GM12878 (cell line): ENCODE data around the gene ZFR. TPM values are rescaled to one million over a fixed set of nuclear protein-coding genes. Genes with fewer than 3 reads are reported as not detected.

Experiments
- ATAC-seq: fragments of 200-7000 bp; cut with Tn5 transposase; 3 replicates; pipeline ENCODE4 v1.9.1; 2020; ENCODE audit warnings: mild to moderate bottlenecking, moderate library complexity
- BruUV-seq: library from RNA; stranded (reverse); fragments of 400-500 nt; replicated peaks from 2 replicates; lab custom pipeline; 2021; lab: Mats Ljungman, UMichigan
- CTCF ChIA-PET: fragments of 300-600 bp; sonication (Branson Sonifier 250); formaldehyde crosslinking; extraction: SDS; loops from one replicate; lab custom pipeline; 2021; ENCODE audit warnings: inconsistent platforms; lab: Yijun Ruan, JAX
- POLR2A ChIA-PET: fragments of 350-600 bp; formaldehyde crosslinking; extraction: SDS; loops from one replicate; lab custom pipeline; 2021; ENCODE audit warnings: inconsistent platforms; lab: Charles Lee
- RAD21 ChIA-PET: fragments of 300-600 bp; sonication (Branson Sonifier 250); formaldehyde crosslinking; loops from one replicate; lab custom pipeline; 2023; ENCODE audit warnings: antibody characterized with exemption; ENCODE audit not compliant: unreplicated experiment; lab: Charles Lee
- SMC1A ChIA-PET: fragments of 300-600 bp; sonication (Branson Sonifier 250); formaldehyde crosslinking; loops from one replicate; lab custom pipeline; 2023; ENCODE audit not compliant: unreplicated experiment, uncharacterized antibody; lab: Charles Lee
- DNase-seq: peaks from one replicate; pipeline ENCODE4 v3.0.0-alpha.2; 2011; ENCODE audit warnings: low read depth, low spot score
- FAIRE-seq: peaks from 3 replicates; lab custom pipeline; 2011; peaks lifted over from hg19 to GRCh38; lab: Jason Lieb, UNC
- H2AFZ ChIP-seq: 2 replicates; pipeline ENCODE4 v1.6.0; 2011; ENCODE audit warnings: low read depth, low read length, control low read depth; ENCODE audit not compliant: control insufficient read depth
- H3K27ac ChIP-seq: 2 replicates; pipeline ENCODE4 v1.5.1; 2011; ENCODE audit warnings: control low read depth; ENCODE audit not compliant: control insufficient read depth, insufficient read depth
- H3K27me3 ChIP-seq, 2 experiments: replicated peaks in 1 of 2; 2 replicates each; pipeline versions ENCODE4 v1.6.0 to v1.6.1; 2011; ENCODE audit warnings: low read length in 1 of 2; ENCODE audit not compliant: control insufficient read depth in 2 of 2, insufficient read depth in 2 of 2
- H3K36me3 ChIP-seq, 2 experiments: 2 replicates each; pipeline ENCODE4 v1.5.1; 2011; ENCODE audit warnings: low read length in 1 of 2; ENCODE audit not compliant: control insufficient read depth in 2 of 2, insufficient read depth in 2 of 2
- H3K4me1 ChIP-seq: 2 replicates; pipeline ENCODE4 v1.6.1; 2011; ENCODE audit warnings: mild to moderate bottlenecking, low read length, moderate library complexity, mixed read lengths; ENCODE audit not compliant: control insufficient read depth, insufficient read depth
- H3K4me2 ChIP-seq: 2 replicates; pipeline ENCODE4 v1.6.0; 2011; ENCODE audit warnings: control low read depth; ENCODE audit not compliant: control insufficient read depth, insufficient read depth
- H3K4me3 ChIP-seq: fragments of 200-600 bp; sonication (generic); 2 replicates; pipeline ENCODE4 v1.5.1; 2016
- H3K79me2 ChIP-seq: 2 replicates; pipeline ENCODE4 v1.6.0; 2011; ENCODE audit warnings: low read length; ENCODE audit not compliant: control insufficient read depth, insufficient read depth
- H3K9ac ChIP-seq: 2 replicates; pipeline ENCODE4 v1.8.0; 2011; ENCODE audit warnings: low read length, control low read depth, mixed read lengths; ENCODE audit not compliant: control insufficient read depth, insufficient read depth
- H3K9me3 ChIP-seq: replicated peaks from 3 replicates; pipeline ENCODE4 v1.5.1; 2011; ENCODE audit warnings: mild to moderate bottlenecking, low read length; ENCODE audit not compliant: control insufficient read depth, insufficient read depth
- H4K20me1 ChIP-seq: 2 replicates; pipeline ENCODE4 v1.6.0; 2011; ENCODE audit not compliant: control insufficient read depth, insufficient read depth
- BCL11A ChIP-seq: IDR thresholded peaks from 2 replicates; pipeline ENCODE4 v1.6.1; 2011; ENCODE audit warnings: low read depth, low read length
- BHLHE40 ChIP-seq, 2 experiments: fragments of 450-650 bp in 1 of 2; IDR thresholded peaks; 2 replicates each; pipeline ENCODE4 v1.6.1; 2011 to 2017; ENCODE audit warnings: low read depth in 2 of 2, borderline replicate concordance in 1 of 2, improper control_type of control experiment in 1 of 2, low read length in 1 of 2, mild to moderate bottlenecking in 1 of 2
- BMI1 ChIP-seq: fragments of 450-650 bp; IDR thresholded peaks from 2 replicates; pipeline ENCODE4 v1.6.1; 2016; ENCODE audit warnings: mild to moderate bottlenecking, moderate library complexity, borderline replicate concordance
- CREB1 ChIP-seq: IDR thresholded peaks from 2 replicates; pipeline ENCODE4 v1.6.1; 2012; ENCODE audit warnings: low read depth, mild to moderate bottlenecking, inconsistent platforms
- ESRRA ChIP-seq: IDR thresholded peaks from 2 replicates; pipeline ENCODE4 v1.6.1; 2012; ENCODE audit warnings: mild to moderate bottlenecking, low read length, improper control_type of control experiment
- IKZF1 ChIP-seq: fragments of 450-650 bp; conservative IDR thresholded peaks from 2 replicates; pipeline ENCODE4 v1.6.1; 2017; ENCODE audit warnings: antibody characterized with exemption, mild to moderate bottlenecking
- JUNB ChIP-seq: IDR thresholded peaks from 2 replicates; pipeline ENCODE4 v1.6.1; 2016; ENCODE audit warnings: antibody characterized with exemption, mild to moderate bottlenecking
- LARP7 ChIP-seq: fragments of 450-650 bp; IDR thresholded peaks from 2 replicates; pipeline ENCODE4 v1.6.1; 2017; ENCODE audit warnings: mild to moderate bottlenecking
- MXI1 ChIP-seq: fragments of 150-350 bp; IDR thresholded peaks from 2 replicates; pipeline ENCODE4 v1.6.1; 2011; ENCODE audit warnings: low read depth, mild to moderate bottlenecking, inconsistent platforms, low read length, improper control_type of control experiment
- NR2F1 ChIP-seq: fragments of 450-650 bp; conservative IDR thresholded peaks from 2 replicates; pipeline ENCODE4 v1.6.1; 2017; ENCODE audit warnings: mild to moderate bottlenecking
- RUNX3 ChIP-seq: IDR thresholded peaks from 2 replicates; pipeline ENCODE4 v1.6.1; 2012; ENCODE audit warnings: low read length, inconsistent platforms
- SMAD1 ChIP-seq: fragments of 450-650 bp; IDR thresholded peaks from 2 replicates; pipeline ENCODE4 v1.6.1; 2018; ENCODE audit warnings: mild to moderate bottlenecking, low read depth; ENCODE audit not compliant: partially characterized antibody
- SUZ12 ChIP-seq: fragments of 200-600 bp; sonication (generic); IDR thresholded peaks from one replicate; pipeline ENCODE4 v1.6.1; 2018; ENCODE audit warnings: antibody characterized with exemption, mild to moderate bottlenecking; ENCODE audit not compliant: unreplicated experiment
- YY1 ChIP-seq: IDR thresholded peaks from 2 replicates; pipeline ENCODE4 v1.6.1; 2011; ENCODE audit warnings: low read depth, mild to moderate bottlenecking, low read length
- WGBS: methylation state at CpG from one replicate; pipeline ENCODE4 v1.1.6; 2016; ENCODE audit warnings: low lambda C conversion rate; ENCODE audit not compliant: insufficient replicate concordance, insufficient coverage; ENCODE audit errors: missing lambda C conversion rate; 5-methylcytosine and 5-hydroxymethylcytosine counted together
- in situ Hi-C: fragments of 300-500 bp; cut with MboI; formaldehyde crosslinking; loops from 9 replicates; pipeline ENCODE4 v1.14.3; 2018; ENCODE audit warnings: mixed read lengths
- intact Hi-C: fragments of 100-400 bp; cut with micrococcal nuclease; formaldehyde crosslinking; loops from one replicate; pipeline ENCODE4 v1.14.2; 2022; ENCODE audit not compliant: unreplicated experiment
- polyA plus RNA-seq, 11 experiments: library from polyadenylated mRNA; depleted of rRNA in 4 of 11; unstranded in 6 of 11; stranded (reverse) in 5 of 11; fragments of >200 nt; fragmentation: Nextera tagmentation in 4 of 11; fragmentation: Illumina TruSeq in 1 of 11; extraction: Ambion mirVana in 4 of 11; extraction: Trizol in 1 of 11; gene quantifications; 1 replicate in 1 of 11; 2 replicates in 10 of 11; pipeline versions ENCODE4 v1.2.1 to v1.2.3, GENCODE V29; 2011 to 2016; ENCODE audit warnings: inconsistent platforms in 2 of 11, missing spikeins in 2 of 11, low read depth in 1 of 11
- total RNA-seq, 4 experiments: library from RNA; depleted of rRNA in 3 of 4; stranded (reverse); fragments of >200 nt in 3 of 4; fragmentation: Illumina TruSeq in 1 of 4; extraction: Trizol in 1 of 4; gene quantifications; 2 replicates each; pipeline versions ENCODE4 v1.2.1 to v1.2.3, GENCODE V29; 2013 to 2021

Gene ZFR
- total and polyA plus RNA-seq, 10 of the 15 experiments (the other 5 are each of a cell fraction or from before 2014, with no cell fraction given), result 33.7 to 90.6 (median 72.9) TPM

DNA sequence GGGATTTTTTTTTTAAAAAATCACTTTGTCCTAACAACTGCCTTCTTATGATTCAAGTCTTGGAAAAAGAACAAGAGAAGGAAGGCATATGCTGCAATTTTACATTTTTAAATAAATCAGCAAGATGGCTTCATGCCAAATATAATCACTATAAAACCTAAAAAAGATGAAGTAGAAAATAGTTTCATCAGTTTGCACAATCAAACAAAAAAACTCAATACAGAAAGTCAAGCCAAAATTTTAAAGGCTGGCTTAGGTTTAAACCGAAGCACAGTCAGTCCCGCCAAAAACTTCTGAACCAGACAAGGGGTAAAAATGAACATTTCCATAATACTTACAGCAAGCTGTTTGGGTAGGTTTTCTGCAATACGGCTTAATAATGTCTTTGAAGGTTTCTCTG, 57.3 kb downstream of the ZFR start:
- no peak for DNase-seq
- intact Hi-C loops (no loop called here), in situ Hi-C loops (no loop called here)
- ChIA-PET POLR2A (interaction anchor here (0.5 to 1.1 kb wide), 3 partner anchors 12 to 58 kb away, joined by 3 read pairs; no protein-coding TSS in a partner anchor), SMC1A (interaction anchor here (0.7 to 2.7 kb wide), 8 partner anchors 10 to 225 kb away, joined by 3 to 11 read pairs (median 3); no protein-coding TSS in a partner anchor), RAD21 (no interaction called here), CTCF (interaction anchor here (0.6 to 2.1 kb wide), 12 partner anchors 15 to 225 kb away, joined by 3 to 8 read pairs (median 4); no protein-coding TSS in a partner anchor)
- TF ChIP-seq ESRRA (no peak), BHLHE40 (IDR thresholded peaks at IDR 0.05; ENCODE audit: borderline replicate concordance in 1 of 2, low read depth in 2 of 2, low read length in 1 of 2) (no peak), LARP7 (no peak), SUZ12 (no peak), BCL11A (no peak), YY1 (no peak), SMAD1 (no peak)
- ATAC-seq, result no peak
- Histone ChIP-seq H3K9ac (no peak overlapping the region), H3K4me2 (no peak overlapping the region), H4K20me1 (no peaks in the 10 kb centered on the region), H3K36me3 (peaks cover 1 to 43% of the 10 kb centered on the region in 2 experiments), H3K27ac (no peak overlapping the region), H3K79me2 (no peaks in the 10 kb centered on the region), H3K27me3 (no peaks in the 10 kb centered on the region), H2AFZ (no peak overlapping the region), H3K4me1 (no peaks in the 10 kb centered on the region), H3K9me3 (no peaks in the 10 kb centered on the region), H3K4me3 (no peak overlapping the region)
- no TSS peak for BruUV-seq
- WGBS, result 92% methylated on average over 3 of the region's 3 CpGs
- FAIRE-seq, result no peak

DNA sequence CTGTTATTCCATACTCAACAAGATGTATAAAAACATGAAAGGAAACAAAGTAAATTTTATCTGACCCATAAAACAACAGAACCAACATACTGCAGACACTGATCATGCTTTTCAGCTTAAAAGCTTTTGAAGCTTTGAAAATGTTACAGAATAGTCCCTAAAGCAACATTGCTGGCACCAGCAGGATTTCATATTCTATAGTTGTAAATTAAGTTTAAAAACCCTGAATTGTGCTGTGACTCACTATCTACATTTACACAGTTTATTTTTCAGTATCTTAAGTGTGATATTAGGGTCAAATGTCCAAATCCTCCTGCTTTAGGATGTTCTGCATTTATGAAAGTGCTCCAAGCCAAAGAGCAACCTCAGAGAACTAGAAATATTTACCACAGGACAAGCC, 59.9 kb downstream of the ZFR start:
- Histone ChIP-seq H3K9ac (no peak overlapping the region), H3K4me2 (no peak overlapping the region), H3K27me3 (no peaks in the 10 kb centered on the region), H3K27ac (no peak overlapping the region), H3K4me3 (no peak overlapping the region), H3K36me3 (peaks cover 0 to 25% of the 10 kb centered on the region in 2 experiments), H3K9me3 (no peaks in the 10 kb centered on the region), H4K20me1 (no peaks in the 10 kb centered on the region), H2AFZ (no peak overlapping the region), H3K79me2 (no peaks in the 10 kb centered on the region), H3K4me1 (no peaks in the 10 kb centered on the region)
- ChIA-PET RAD21 (interaction anchor here (1.3 to 1.9 kb wide), 2 partner anchors 152 to 205 kb away, joined by 3 to 5 read pairs; no protein-coding TSS in a partner anchor), CTCF (interaction anchor here (1.5 kb wide), 1 partner anchor 10 kb away, joined by 3 read pairs; no protein-coding TSS in a partner anchor), POLR2A (no interaction called here), SMC1A (interaction anchor here (0.7 kb wide), 1 partner anchor 205 kb away, joined by 4 read pairs; no protein-coding TSS in a partner anchor)
- ATAC-seq (no peak), DNase-seq (no peak), FAIRE-seq (no peak)
- intact Hi-C loops (no loop called here), in situ Hi-C loops (no loop called here)
- no peak for TF ChIP-seq JUNB
- TF ChIP-seq CREB1, result no peak
- TF ChIP-seq BMI1, result no peak
- no peak for TF ChIP-seq RUNX3
- TF ChIP-seq NR2F1, result no peak
- no peak for TF ChIP-seq IKZF1
- no peak for TF ChIP-seq MXI1
- BruUV-seq, result no TSS peak
